Measurements from ENCODE around the gene VASN.

VASN gene

DNA sequence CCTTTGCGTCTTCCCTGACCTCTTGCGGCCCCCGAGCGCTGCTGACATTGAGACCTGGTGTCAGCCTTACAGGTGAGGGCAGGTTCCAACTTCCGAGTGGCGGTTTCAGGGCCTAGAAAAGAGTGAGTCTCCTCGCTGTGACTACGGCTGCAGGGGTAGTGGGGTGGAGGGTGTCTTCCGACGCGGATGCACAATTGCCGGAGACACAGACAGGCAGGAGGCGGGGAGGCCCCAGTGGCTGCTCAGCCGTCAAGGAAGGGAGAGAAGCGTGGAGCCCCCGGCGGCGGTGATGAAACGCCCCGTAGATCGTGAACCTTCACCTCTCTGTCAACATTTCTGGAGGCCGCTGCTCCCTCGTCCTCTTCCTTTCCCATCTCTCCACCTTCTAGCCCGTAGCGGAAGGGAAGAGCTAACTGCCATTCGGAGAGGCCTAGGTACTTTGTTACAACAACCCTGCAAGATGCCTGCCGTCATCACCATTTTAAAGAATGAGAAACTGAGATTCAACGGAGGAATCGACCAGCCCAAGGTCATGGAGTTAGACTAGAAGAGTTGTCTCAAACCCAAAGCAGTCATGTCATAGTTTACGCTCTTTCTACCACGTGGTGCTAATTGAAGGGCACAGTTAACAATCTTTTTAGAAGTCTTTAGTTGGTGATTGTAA is 54.5 kb downstream of the VASN start:
- DNase-seq (ENCODE audit: low spot score): no peak

DNA sequence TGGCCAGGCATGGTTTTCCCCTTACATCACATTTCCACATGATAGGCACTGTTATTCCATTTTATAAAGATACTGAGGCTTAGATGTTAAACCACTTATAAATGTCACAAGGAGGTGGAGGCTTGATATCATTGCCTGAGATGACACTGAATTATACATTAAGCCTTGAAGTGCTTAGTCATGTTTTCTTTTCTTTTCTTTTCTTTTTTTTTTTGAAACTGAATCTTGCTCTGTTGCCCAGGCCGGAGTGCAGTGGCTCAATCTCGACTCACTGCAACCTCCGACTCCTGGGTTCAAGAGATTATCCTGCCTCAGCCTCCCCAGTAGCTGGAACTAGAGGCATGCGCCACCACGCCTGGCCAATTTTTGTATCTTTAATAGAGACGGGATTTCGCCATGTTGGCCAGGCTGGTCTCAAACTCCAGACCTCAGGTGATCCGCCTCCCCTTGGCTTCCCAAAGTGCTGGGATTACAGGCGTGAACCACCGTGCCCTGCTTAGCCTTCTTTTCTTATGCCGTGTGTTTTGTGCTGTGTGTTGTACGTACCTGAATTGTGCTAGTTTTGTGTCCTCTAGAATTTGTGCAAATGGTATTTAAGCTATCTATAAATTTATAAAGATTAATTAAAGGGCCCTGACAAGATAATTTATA is 55.2 kb downstream of the VASN start:
- no peak for DNase-seq (ENCODE audit: low spot score)

DNA sequence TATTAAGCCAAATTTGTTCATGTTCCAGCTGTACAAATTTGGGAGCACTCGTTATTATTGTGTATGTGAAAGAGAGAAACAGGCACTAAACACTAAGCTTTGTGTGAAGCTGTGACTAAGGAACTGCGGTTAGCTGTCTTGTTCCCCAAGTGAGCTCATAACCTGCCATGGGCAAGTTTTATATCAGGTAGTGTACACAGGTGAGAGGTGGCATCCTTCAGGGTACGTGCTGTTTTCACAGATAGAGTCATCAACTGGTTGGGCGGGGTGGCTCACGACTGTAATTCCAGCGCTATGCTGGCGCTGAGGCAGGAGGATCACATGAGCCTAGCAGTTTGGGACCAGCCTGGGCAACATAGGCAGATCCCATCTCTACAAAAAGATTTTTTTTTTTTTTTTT is 56.9 kb downstream of the VASN start:
- DNase-seq (ENCODE audit: low spot score): no peak

DNA sequence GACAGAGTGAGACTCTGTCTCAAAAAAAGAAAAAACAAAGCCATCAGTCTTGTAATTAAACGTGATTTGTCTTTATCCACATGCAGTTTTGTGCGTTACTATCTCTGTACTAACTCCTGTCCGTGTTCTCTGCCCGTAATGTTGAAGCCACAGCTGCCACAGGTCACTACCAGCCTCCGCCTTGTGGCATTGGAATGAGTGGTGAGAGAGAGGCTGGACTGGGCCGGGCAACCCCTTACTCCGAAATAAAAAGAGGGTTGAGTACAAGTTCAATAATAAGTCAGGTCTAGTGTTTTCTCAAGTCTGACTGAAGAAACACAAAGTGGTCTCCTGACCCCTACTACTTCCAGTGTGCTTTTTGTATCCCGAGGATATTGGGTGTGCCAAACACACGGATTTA is 59.4 kb downstream of the VASN start:
- DNase-seq (ENCODE audit: low spot score): no peak
